Measurements from ENCODE around the gene SYNPO2L.
"Not testable (repeated sequence)": the region's sequence is repeated elsewhere in the genome, so short reads cannot be mapped to it uniquely, and the experiment has no call there.

GRCh38 chr10:73662705-73663104 lies 6.9 kb upstream of the SYNPO2L start:
- TF ChIP-seq, protein P1, sequence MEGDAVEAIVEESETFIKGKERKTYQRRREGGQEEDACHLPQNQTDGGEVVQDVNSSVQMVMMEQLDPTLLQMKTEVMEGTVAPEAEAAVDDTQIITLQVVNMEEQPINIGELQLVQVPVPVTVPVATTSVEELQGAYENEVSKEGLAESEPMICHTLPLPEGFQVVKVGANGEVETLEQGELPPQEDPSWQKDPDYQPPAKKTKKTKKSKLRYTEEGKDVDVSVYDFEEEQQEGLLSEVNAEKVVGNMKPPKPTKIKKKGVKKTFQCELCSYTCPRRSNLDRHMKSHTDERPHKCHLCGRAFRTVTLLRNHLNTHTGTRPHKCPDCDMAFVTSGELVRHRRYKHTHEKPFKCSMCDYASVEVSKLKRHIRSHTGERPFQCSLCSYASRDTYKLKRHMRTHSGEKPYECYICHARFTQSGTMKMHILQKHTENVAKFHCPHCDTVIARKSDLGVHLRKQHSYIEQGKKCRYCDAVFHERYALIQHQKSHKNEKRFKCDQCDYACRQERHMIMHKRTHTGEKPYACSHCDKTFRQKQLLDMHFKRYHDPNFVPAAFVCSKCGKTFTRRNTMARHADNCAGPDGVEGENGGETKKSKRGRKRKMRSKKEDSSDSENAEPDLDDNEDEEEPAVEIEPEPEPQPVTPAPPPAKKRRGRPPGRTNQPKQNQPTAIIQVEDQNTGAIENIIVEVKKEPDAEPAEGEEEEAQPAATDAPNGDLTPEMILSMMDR (IDR thresholded peaks at IDR 0.05) = not testable (repeated sequence)
- not testable (repeated sequence) for TF ChIP-seq POLR2AphosphoS5, POLR2A, EP300 (IDR thresholded peaks at IDR 0.05)
